Measurements from ENCODE around the gene STK32C.

DNA sequence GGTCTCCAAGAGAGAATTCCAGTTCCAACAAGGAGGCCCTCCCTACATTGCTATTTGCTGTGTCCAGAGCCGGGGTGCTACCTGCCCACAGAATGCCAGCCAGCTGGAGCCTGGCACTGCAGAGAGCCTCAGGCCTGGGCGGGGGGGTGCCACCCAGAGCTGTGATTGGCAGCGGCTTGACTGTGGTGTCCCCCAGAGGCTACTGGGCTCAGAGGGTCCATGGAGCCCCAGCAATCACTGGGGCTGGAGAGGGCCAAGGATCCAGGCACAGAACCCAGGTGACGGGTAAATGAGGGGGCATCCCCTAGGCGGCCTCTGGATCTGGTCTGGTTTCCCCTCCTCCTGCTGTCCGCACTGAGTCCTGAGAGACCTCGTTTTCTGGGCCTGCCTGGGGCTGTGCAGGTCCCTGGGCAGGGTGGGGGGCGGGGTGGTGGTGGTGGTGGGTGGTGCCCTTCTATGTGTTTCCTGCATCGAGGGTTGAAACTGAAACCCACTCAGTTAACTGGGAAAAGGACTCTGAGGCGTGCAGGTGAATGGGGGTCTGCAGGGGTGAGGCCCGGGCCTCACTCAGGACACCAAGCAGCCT is 108.4 kb downstream of the STK32C start:
- TF ChIP-seq, protein P1, sequence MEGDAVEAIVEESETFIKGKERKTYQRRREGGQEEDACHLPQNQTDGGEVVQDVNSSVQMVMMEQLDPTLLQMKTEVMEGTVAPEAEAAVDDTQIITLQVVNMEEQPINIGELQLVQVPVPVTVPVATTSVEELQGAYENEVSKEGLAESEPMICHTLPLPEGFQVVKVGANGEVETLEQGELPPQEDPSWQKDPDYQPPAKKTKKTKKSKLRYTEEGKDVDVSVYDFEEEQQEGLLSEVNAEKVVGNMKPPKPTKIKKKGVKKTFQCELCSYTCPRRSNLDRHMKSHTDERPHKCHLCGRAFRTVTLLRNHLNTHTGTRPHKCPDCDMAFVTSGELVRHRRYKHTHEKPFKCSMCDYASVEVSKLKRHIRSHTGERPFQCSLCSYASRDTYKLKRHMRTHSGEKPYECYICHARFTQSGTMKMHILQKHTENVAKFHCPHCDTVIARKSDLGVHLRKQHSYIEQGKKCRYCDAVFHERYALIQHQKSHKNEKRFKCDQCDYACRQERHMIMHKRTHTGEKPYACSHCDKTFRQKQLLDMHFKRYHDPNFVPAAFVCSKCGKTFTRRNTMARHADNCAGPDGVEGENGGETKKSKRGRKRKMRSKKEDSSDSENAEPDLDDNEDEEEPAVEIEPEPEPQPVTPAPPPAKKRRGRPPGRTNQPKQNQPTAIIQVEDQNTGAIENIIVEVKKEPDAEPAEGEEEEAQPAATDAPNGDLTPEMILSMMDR (IDR thresholded peaks at IDR 0.05) = no peak
- TF ChIP-seq POLR2A (IDR thresholded peaks at IDR 0.05) = no peak
